GM19463 (cell line): ENCODE data around the gene SPACA9.

ENCODE experiments used
- ATAC-seq: cut with Tn5 transposase; IDR thresholded peaks from one replicate; pipeline ENCODE4 v1.9.1; 2021; ENCODE audit warnings: mild to moderate bottlenecking, moderate library complexity; ENCODE audit not compliant: unreplicated experiment

Gene SPACA9

GRCh38 chr9:132878695-132879456 lies at the start of gene SPACA9:
Gene SPACA9, plus strand, starts transcription at chr9:132878898. Its CDS starts 5,050 bp downstream, at chr9:132883948.
- no peak for ATAC-seq

GRCh38 chr9:132832171-132832881 lies 46.4 kb upstream of the SPACA9 start:
- ATAC-seq: no peak

- no peak for ATAC-seq
Observed at GRCh38 chr9:132833550-132834121, 45.1 kb upstream of the SPACA9 start.

GRCh38 chr9:132834343-132834742 lies 44.4 kb upstream of the SPACA9 start:
- ATAC-seq: no peak

DNA sequence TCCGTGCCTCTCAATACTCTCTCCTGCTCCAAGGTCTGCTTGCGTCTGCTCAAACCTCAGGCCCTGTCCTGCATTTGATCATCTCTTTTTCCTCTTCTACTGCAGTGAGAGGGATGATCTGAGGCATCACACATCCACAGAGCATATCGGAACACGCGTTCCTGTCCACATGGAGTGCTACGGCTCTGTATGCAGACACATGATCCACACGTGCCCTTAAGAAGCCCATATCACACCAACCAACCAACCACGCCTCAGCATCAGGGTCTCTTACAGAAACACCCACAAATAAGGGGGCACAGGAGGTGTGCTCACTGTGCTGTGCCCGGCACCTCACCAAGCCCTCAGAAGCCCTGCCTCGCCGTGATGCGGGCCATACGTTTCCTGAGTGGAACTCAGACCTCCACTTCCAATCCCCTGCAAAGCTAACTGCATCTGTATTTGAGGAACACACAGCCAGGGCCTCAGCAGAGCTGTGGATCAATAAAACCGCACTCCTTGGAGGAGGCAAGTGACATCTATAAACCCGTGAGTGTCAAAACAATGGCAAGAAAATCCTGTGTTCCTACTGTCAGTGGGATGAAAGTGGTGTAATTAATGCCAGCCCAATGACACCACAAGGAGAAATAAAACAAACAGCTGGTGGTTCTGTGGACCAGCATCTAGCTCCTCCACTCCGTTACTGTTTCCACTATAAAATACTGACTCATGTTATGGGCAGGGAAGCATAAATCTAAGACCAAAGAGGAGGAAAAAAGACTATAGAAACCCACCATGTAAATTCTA lies 41.0 kb upstream of the SPACA9 start:
- no peak for ATAC-seq

- ATAC-seq: no peak
Observed at GRCh38 chr9:132838291-132838690, 40.4 kb upstream of the SPACA9 start.

- ATAC-seq: no peak
Observed at GRCh38 chr9:132840980-132841379, 37.7 kb upstream of the SPACA9 start.

DNA sequence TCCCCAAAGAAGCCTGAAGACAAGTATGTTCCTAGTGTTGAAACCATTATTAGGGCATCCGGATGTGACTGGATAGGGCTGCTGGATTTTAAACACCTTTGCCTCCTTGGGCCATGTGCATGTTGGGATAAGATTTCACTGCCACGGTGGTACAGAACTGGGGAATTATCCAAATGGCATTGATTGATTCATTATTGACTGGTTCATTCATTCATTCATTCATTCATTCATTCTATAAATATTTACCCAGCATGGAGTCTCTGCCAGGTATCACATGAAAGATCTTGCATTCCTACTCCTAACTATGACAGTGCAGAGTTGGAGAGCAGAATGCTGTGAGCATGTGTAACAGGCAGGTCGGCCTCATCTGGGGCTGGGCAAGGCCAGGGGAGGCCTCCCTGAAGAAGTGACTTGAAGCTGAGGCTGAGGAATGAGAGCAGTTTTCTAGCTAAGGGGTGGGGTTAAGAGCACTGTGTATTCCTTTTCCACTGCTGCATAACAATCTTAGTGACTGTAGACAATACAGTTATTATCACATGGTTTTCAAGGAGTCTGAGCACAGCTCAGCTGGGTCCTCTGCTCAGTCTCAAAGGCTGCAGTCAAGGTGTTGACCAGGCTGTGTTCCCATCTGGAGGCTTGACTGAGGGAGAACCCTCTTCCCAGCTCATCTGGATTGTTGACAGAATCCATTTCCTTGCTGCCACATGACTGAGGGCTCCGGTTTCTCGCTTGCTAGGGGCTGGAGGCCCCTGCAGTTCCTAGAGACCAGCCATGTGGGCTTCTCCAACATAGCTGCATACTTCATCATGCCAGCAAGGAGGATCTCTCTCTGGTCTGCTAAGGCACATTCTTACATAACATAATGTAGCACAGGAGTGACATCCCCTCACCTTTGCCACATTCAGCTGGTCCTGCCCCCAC lies 36.3 kb upstream of the SPACA9 start:
- ATAC-seq: no peak

- no peak for ATAC-seq
Observed at GRCh38 chr9:132846109-132846917, 32.4 kb upstream of the SPACA9 start.

GRCh38 chr9:132846918-132847515 lies 31.7 kb upstream of the SPACA9 start:
- no peak for ATAC-seq

DNA sequence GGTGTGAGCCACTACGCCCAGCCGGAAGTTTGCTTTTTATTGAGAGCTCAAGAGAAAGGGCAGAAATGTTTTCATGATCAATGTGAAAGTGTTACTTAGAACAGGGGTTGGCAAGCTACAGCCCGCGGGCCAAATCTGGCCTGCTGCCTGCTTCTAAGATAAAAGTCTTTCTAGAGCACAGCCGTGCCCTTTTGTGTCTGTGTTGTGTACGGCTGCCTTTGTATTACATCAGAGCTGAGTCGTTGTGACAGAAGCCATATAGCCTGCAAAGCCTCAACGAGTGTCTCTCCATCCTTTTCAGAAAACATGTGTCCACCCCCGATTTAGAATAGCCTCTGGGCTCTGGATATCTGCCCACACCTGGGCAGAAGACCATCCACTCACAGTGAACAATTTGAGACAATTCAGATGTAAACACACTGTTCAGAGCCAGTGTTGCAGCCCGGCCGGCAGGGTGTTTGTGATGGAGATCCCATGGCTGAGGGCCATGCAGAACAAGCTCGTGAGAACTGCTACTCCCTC lies 29.5 kb upstream of the SPACA9 start:
- ATAC-seq: no peak

- ATAC-seq: no peak
Observed at GRCh38 chr9:132853482-132853881, 25.2 kb upstream of the SPACA9 start.

- no peak for ATAC-seq
Observed at GRCh38 chr9:132854832-132855231, 23.9 kb upstream of the SPACA9 start.

DNA sequence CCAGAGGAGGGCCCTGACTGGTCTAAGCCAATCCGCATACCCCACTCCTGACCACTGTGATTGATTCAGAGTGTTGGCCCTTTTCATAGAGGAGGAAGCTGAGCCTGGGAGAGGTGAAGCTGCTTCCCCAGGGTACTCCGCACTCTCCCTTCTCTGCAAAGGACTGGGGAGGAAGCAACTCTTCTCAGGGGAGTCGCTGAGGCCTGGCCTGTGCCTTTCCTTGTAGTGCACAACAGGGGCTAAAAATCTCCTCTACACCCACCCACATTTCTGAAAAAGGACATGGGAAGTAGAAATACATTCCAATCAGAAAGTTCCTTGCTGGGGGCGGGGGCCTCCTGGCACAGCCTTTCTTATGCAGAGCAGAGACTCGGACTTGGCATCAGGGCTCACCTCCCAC lies 22.8 kb upstream of the SPACA9 start:
- ATAC-seq: no peak

- ATAC-seq: no peak
Observed at GRCh38 chr9:132857031-132857430, 21.7 kb upstream of the SPACA9 start.

DNA sequence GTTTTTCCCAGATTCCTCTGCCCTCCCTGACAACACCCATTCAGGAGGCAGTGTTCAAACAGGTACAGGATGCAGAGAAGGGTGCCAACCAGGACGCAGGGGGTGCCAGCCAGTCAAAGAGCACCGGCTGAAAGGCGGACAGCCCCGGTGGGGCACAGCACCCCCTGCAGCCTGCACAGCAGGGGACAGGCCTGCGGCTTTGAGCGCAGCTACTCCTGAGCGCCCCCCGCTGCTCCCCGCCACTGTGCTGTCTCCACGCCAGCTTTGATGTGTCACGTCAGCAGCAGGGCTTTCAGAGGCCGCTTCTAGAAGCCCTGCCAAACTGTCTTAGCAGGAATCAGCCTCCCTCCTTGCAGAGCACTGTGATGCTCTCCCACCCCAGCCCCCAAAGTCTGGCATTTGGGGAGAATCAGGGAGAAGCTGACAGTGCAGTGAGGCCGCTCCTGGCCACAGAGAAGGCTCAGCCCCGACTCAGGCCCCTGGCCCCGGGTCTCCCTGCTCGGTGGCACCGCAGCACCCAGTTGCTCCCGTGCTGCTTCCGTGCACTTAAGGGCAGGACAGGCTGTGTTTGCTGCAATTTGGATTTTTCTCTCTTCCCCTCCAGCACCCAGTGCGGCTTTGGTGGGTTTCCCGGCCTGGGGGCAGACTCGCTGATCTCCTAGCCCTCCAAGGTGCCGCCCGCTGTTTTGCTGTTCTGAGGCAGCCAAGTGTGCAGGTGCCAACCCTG lies 20.9 kb upstream of the SPACA9 start:
- no peak for ATAC-seq

GRCh38 chr9:132858751-132859150 lies 19.9 kb upstream of the SPACA9 start:
- ATAC-seq: no peak

DNA sequence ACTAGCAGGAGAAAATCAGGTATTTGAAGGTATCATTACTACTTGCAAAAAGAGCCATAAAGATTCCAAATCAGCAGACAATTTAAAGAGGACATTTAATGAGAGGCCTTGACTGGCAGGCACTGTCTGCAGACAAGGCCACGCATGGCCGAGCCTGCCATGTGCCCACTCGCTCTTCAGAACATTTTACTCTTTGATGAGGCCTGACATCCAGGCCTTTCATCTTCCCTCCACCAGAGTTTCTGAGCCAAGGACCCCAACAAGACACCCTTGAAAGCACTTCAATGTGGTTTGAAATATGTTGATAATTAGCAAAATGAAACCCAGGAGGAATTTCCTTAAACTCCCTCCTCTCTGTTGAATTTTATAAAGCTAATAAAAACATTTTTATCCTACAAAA lies 17.0 kb upstream of the SPACA9 start:
- ATAC-seq: no peak
